Stomach smooth muscle (tissue), 2 donors: ENCODE data around the gene HIVEP2.

Experiments used
- H3K27ac ChIP-seq: one replicate; pipeline ENCODE4 v1.7.0; 2013; ENCODE audit warnings: mild to moderate bottlenecking, low read length, inconsistent platforms
- H3K27me3 ChIP-seq, 2 donors: one replicate each; pipeline ENCODE4 v1.7.0; 2013; ENCODE audit warnings: low read length in 2 of 2; ENCODE audit not compliant: insufficient read depth in 2 of 2, control insufficient read depth in 1 of 2
- H3K36me3 ChIP-seq, 2 donors: one replicate each; pipeline ENCODE4 v1.7.0; 2013; ENCODE audit warnings: low read length in 2 of 2; ENCODE audit not compliant: control insufficient read depth in 2 of 2, insufficient read depth in 2 of 2
- H3K4me1 ChIP-seq: one replicate; pipeline ENCODE4 v1.7.0; 2013; ENCODE audit warnings: low read length; ENCODE audit not compliant: control insufficient read depth, insufficient read depth
- H3K4me3 ChIP-seq, 2 donors: one replicate each; pipeline ENCODE4 v1.7.0; 2013; ENCODE audit warnings: low read length in 2 of 2
- H3K9ac ChIP-seq, 2 donors: one replicate each; pipeline ENCODE4 v1.7.0; 2013; ENCODE audit warnings: low read length in 2 of 2, mild to moderate bottlenecking in 1 of 2
- H3K9me3 ChIP-seq, 2 donors: one replicate each; pipeline ENCODE4 v1.7.0; 2013; ENCODE audit warnings: low read length in 2 of 2; ENCODE audit not compliant: control insufficient read depth in 2 of 2
- donor health status: healthy.
- donor health status: Pancreatic carcinoma.

HIVEP2 gene

GRCh38 chr6:142841915-142842314, 103.1 kb downstream of the HIVEP2 start:
- H3K9me3 ChIP-seq, result no peaks in the 10 kb centered on the region
- peaks cover 15% of the 10 kb centered on the region for H3K4me1 ChIP-seq
- no peak overlapping the region for H3K9ac ChIP-seq
- H3K4me3 ChIP-seq, result no peak overlapping the region
- no peak overlapping the region for H3K27ac ChIP-seq
- no peaks in the 10 kb centered on the region for H3K27me3 ChIP-seq
- H3K36me3 ChIP-seq, result no peaks in the 10 kb centered on the region

GRCh38 chr6:142839686-142840040, 105.3 kb downstream of the HIVEP2 start:
- Histone ChIP-seq H3K27me3 (no peaks in the 10 kb centered on the region), H3K9me3 (no peaks in the 10 kb centered on the region), H3K27ac (no peak overlapping the region), H3K9ac (no peak overlapping the region), H3K4me1 (no peaks in the 10 kb centered on the region), H3K36me3 (no peaks in the 10 kb centered on the region), H3K4me3 (no peak overlapping the region)

- H3K27ac ChIP-seq, result no peak overlapping the region
- H3K9me3 ChIP-seq, result no peaks in the 10 kb centered on the region
- no peaks in the 10 kb centered on the region for H3K36me3 ChIP-seq
- no peaks in the 10 kb centered on the region for H3K4me1 ChIP-seq
- no peaks in the 10 kb centered on the region for H3K27me3 ChIP-seq
- no peak overlapping the region for H3K4me3 ChIP-seq
- H3K9ac ChIP-seq, result no peak overlapping the region
These were observed 105.9 kb downstream of the HIVEP2 start for GRCh38 chr6:142838821-142839685.

GRCh38 chr6:142835787-142836535, 109.0 kb downstream of the HIVEP2 start:
- Histone ChIP-seq H3K4me1 (no peaks in the 10 kb centered on the region), H3K9me3 (no peaks in the 10 kb centered on the region), H3K27me3 (no peaks in the 10 kb centered on the region), H3K36me3 (no peaks in the 10 kb centered on the region), H3K4me3 (no peak overlapping the region), H3K27ac (no peak overlapping the region), H3K9ac (no peak overlapping the region)

GRCh38 chr6:142834853-142835252, 110.1 kb downstream of the HIVEP2 start:
- H3K27me3 ChIP-seq, result no peaks in the 10 kb centered on the region
- no peaks in the 10 kb centered on the region for H3K4me1 ChIP-seq
- no peak overlapping the region for H3K4me3 ChIP-seq
- H3K9ac ChIP-seq, result no peak overlapping the region
- H3K9me3 ChIP-seq, result no peaks in the 10 kb centered on the region
- H3K27ac ChIP-seq, result no peak overlapping the region
- H3K36me3 ChIP-seq, result no peaks in the 10 kb centered on the region

- H3K27ac ChIP-seq, result no peak overlapping the region
- no peaks in the 10 kb centered on the region for H3K9me3 ChIP-seq
- no peak overlapping the region for H3K9ac ChIP-seq
- no peaks in the 10 kb centered on the region for H3K27me3 ChIP-seq
- no peak overlapping the region for H3K4me3 ChIP-seq
- no peaks in the 10 kb centered on the region for H3K36me3 ChIP-seq
- no peaks in the 10 kb centered on the region for H3K4me1 ChIP-seq
These were observed 111.2 kb downstream of the HIVEP2 start for GRCh38 chr6:142833798-142834197.

GRCh38 chr6:142833054-142833453, 111.9 kb downstream of the HIVEP2 start:
- Histone ChIP-seq H3K36me3 (no peaks in the 10 kb centered on the region), H3K27me3 (no peaks in the 10 kb centered on the region), H3K9me3 (no peaks in the 10 kb centered on the region), H3K27ac (no peak overlapping the region), H3K4me3 (no peak overlapping the region), H3K4me1 (no peaks in the 10 kb centered on the region), H3K9ac (no peak overlapping the region)

- no peaks in the 10 kb centered on the region for H3K27me3 ChIP-seq
- no peaks in the 10 kb centered on the region for H3K36me3 ChIP-seq
- no peak overlapping the region for H3K9ac ChIP-seq
- no peaks in the 10 kb centered on the region for H3K9me3 ChIP-seq
- no peak overlapping the region for H3K4me3 ChIP-seq
- H3K4me1 ChIP-seq, result no peaks in the 10 kb centered on the region
- no peak overlapping the region for H3K27ac ChIP-seq
These were observed 114.2 kb downstream of the HIVEP2 start for GRCh38 chr6:142830807-142831206.

- Histone ChIP-seq H3K4me3 (no peak overlapping the region), H3K27me3 (no peaks in the 10 kb centered on the region), H3K36me3 (no peaks in the 10 kb centered on the region), H3K4me1 (no peaks in the 10 kb centered on the region), H3K9ac (no peak overlapping the region), H3K9me3 (no peaks in the 10 kb centered on the region), H3K27ac (no peak overlapping the region)
These were observed 114.8 kb downstream of the HIVEP2 start for GRCh38 chr6:142830116-142830710.

GRCh38 chr6:142829556-142829955, 115.4 kb downstream of the HIVEP2 start:
- H3K4me1 ChIP-seq, result no peaks in the 10 kb centered on the region
- H3K36me3 ChIP-seq, result no peaks in the 10 kb centered on the region
- no peaks in the 10 kb centered on the region for H3K27me3 ChIP-seq
- no peak overlapping the region for H3K9ac ChIP-seq
- H3K9me3 ChIP-seq, result no peaks in the 10 kb centered on the region
- no peak overlapping the region for H3K27ac ChIP-seq
- no peak overlapping the region for H3K4me3 ChIP-seq
